ENCODE measurements around the gene SPTLC3.

GRCh38 chr20:13159889-13160288 lies 151.1 kb downstream of the SPTLC3 start:
- no peak for TF ChIP-seq EZH2phosphoT487 (IDR thresholded peaks at IDR 0.05; ENCODE audit: low read depth)
- TF ChIP-seq, protein P1, sequence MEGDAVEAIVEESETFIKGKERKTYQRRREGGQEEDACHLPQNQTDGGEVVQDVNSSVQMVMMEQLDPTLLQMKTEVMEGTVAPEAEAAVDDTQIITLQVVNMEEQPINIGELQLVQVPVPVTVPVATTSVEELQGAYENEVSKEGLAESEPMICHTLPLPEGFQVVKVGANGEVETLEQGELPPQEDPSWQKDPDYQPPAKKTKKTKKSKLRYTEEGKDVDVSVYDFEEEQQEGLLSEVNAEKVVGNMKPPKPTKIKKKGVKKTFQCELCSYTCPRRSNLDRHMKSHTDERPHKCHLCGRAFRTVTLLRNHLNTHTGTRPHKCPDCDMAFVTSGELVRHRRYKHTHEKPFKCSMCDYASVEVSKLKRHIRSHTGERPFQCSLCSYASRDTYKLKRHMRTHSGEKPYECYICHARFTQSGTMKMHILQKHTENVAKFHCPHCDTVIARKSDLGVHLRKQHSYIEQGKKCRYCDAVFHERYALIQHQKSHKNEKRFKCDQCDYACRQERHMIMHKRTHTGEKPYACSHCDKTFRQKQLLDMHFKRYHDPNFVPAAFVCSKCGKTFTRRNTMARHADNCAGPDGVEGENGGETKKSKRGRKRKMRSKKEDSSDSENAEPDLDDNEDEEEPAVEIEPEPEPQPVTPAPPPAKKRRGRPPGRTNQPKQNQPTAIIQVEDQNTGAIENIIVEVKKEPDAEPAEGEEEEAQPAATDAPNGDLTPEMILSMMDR (IDR thresholded peaks at IDR 0.05; ENCODE audit: low read depth, low read length): no peak

All from OCI-LY3 (cell line).